IPS-20b (cell line): ENCODE results near the gene PLD5.

Experiments used
- H3K27ac ChIP-seq: one replicate; pipeline ENCODE4 v1.5.1; 2013; ENCODE audit warnings: low read length
- H3K27me3 ChIP-seq: 2 replicates; pipeline ENCODE4 v1.6.1; 2013; ENCODE audit warnings: mild to moderate bottlenecking, low read length, inconsistent platforms; ENCODE audit not compliant: insufficient read depth
- H3K36me3 ChIP-seq: 2 replicates; pipeline ENCODE4 v1.6.1; 2013; ENCODE audit warnings: low read depth, mild to moderate bottlenecking, inconsistent platforms, low read length, moderate library complexity; ENCODE audit not compliant: insufficient read depth
- H3K4me1 ChIP-seq: 2 replicates; pipeline ENCODE4 v1.6.1; 2013; ENCODE audit warnings: mild to moderate bottlenecking, control low read depth, inconsistent platforms, low read length, moderate library complexity; ENCODE audit not compliant: insufficient read depth
- H3K4me3 ChIP-seq: 2 replicates; pipeline ENCODE4 v1.5.1; 2013; ENCODE audit warnings: mild to moderate bottlenecking, low read length, inconsistent platforms
- H3K9ac ChIP-seq: 2 replicates; pipeline ENCODE4 v1.6.1; 2013; ENCODE audit warnings: low read depth, mild to moderate bottlenecking, inconsistent platforms, low read length, moderate library complexity
- H3K9me3 ChIP-seq: 2 replicates; pipeline ENCODE4 v1.6.1; 2013; ENCODE audit warnings: mild to moderate bottlenecking, low read depth, low read length, inconsistent platforms; ENCODE audit not compliant: insufficient read depth

The PLD5 gene

DNA sequence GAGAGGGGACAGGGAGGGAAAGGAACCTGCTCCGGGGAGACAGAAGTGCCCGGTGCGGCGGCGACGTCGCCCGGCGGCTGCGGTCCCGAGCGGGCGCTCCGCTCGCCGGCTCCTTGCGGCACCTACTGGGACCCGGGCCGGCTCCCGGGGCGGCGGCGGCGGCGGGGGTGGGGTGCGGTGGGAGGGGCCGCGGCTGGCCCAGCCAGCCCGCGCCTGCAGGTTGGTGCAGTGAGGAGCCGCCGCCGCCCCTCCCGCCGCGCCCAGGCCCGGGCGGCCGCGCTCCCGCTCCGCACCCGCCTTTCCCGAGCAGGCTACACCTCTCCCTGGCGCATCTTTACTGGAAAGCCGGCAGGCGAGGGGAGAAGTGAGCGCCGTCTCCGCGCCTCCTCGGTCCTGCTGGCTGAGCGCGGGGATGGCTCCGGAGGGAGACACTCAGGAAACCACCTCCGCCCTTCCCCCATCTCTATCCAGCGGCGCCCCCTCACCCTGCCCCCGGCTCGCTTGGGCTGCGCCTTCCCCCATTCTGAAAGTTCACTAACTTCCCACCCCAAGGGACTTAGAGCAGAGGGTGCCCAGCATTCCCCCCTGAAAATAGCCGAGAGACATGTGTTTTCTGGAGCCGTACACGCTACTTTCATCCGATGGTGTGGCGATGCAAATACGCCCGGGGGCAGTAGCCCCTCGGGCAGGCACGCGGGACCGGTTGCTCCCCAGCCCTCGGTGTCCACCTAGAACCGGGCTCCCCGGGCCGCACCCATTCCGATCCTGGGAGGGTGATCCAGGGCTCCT is at the start of gene PLD5:
Gene PLD5 (minus strand): TSS at position 127 of the 789 bp plus-strand sequence.
- no peaks in the 10 kb centered on the region for H3K9me3 ChIP-seq
- H3K27ac ChIP-seq = no peak within 1 kb of the TSS
- H3K9ac ChIP-seq = peak within 1 kb of the TSS; percentile 65; the same call in 1 of the 2 replicates
- peaks cover 9% of the 10 kb centered on the region; the same call in 1 of the 2 replicates for H3K4me1 ChIP-seq
- H3K27me3 ChIP-seq = peaks cover 62% of the 10 kb centered on the region
- H3K4me3 ChIP-seq = peak within 1 kb of the TSS; percentile 86
- H3K36me3 ChIP-seq = no peaks in the 10 kb centered on the region

GRCh38 chr1:242569867-242570266 is 45.4 kb upstream of the PLD5 start:
- no peak overlapping the region for H3K9ac ChIP-seq
- H3K9me3 ChIP-seq = no peaks in the 10 kb centered on the region
- no peaks in the 10 kb centered on the region for H3K36me3 ChIP-seq
- no peaks in the 10 kb centered on the region for H3K27me3 ChIP-seq
- H3K4me1 ChIP-seq = no peaks in the 10 kb centered on the region
- H3K27ac ChIP-seq = no peak overlapping the region
- H3K4me3 ChIP-seq = no peak overlapping the region

DNA sequence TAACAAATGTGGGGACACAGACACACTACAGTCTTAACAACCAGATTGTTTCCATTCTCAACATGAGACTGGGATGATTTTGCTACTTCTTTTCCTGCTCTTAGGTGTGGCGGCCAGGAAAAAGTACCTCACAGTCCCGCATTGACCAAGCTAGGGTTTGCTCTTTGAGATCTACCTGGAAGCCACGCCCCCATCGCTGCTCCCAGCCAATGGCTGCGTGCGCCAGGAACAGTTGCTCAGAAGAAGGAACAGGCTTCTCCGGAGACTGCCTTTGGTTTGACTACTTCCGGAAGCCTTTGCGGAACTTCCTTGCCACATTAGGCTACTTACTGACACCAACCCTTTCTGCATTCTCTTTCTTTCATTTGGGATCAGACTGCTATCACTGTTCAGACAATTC is 44.2 kb upstream of the PLD5 start:
- no peaks in the 10 kb centered on the region for H3K27me3 ChIP-seq
- no peak overlapping the region for H3K4me3 ChIP-seq
- no peaks in the 10 kb centered on the region for H3K4me1 ChIP-seq
- no peaks in the 10 kb centered on the region for H3K36me3 ChIP-seq
- H3K27ac ChIP-seq = no peak overlapping the region
- no peak overlapping the region for H3K9ac ChIP-seq
- H3K9me3 ChIP-seq = no peaks in the 10 kb centered on the region

GRCh38 chr1:242567596-242567995 is 43.1 kb upstream of the PLD5 start:
- Histone ChIP-seq H3K27me3 (no peaks in the 10 kb centered on the region), H3K27ac (no peak overlapping the region), H3K9me3 (no peaks in the 10 kb centered on the region), H3K9ac (no peak overlapping the region), H3K36me3 (no peaks in the 10 kb centered on the region), H3K4me3 (no peak overlapping the region), H3K4me1 (no peaks in the 10 kb centered on the region)

GRCh38 chr1:242556759-242557158 is 32.3 kb upstream of the PLD5 start:
- Histone ChIP-seq H3K9me3 (no peaks in the 10 kb centered on the region), H3K4me1 (no peaks in the 10 kb centered on the region), H3K4me3 (no peak overlapping the region), H3K27me3 (no peaks in the 10 kb centered on the region), H3K9ac (no peak overlapping the region), H3K36me3 (no peaks in the 10 kb centered on the region), H3K27ac (no peak overlapping the region)

GRCh38 chr1:242556276-242556675 is 31.8 kb upstream of the PLD5 start:
- Histone ChIP-seq H3K4me3 (no peak overlapping the region), H3K27ac (no peak overlapping the region), H3K36me3 (no peaks in the 10 kb centered on the region), H3K9me3 (no peaks in the 10 kb centered on the region), H3K4me1 (no peaks in the 10 kb centered on the region), H3K27me3 (no peaks in the 10 kb centered on the region), H3K9ac (no peak overlapping the region)

- H3K4me1 ChIP-seq = no peaks in the 10 kb centered on the region
- no peak overlapping the region for H3K9ac ChIP-seq
- no peaks in the 10 kb centered on the region for H3K27me3 ChIP-seq
- no peak overlapping the region for H3K27ac ChIP-seq
- H3K36me3 ChIP-seq = no peaks in the 10 kb centered on the region
- H3K4me3 ChIP-seq = no peak overlapping the region
- H3K9me3 ChIP-seq = no peaks in the 10 kb centered on the region
These were observed 30.1 kb upstream of the PLD5 start for GRCh38 chr1:242554577-242554976.

- Histone ChIP-seq H3K9ac (no peak overlapping the region), H3K4me1 (peaks cover 6% of the 10 kb centered on the region; the same call in 1 of the 2 replicates), H3K9me3 (no peaks in the 10 kb centered on the region), H3K27ac (no peak overlapping the region), H3K27me3 (no peaks in the 10 kb centered on the region), H3K36me3 (no peaks in the 10 kb centered on the region), H3K4me3 (no peak overlapping the region)
These were observed 22.6 kb upstream of the PLD5 start for GRCh38 chr1:242546849-242547729.

- no peak overlapping the region for H3K27ac ChIP-seq
- peaks cover 6% of the 10 kb centered on the region; the same call in 1 of the 2 replicates for H3K4me1 ChIP-seq
- H3K4me3 ChIP-seq = no peak overlapping the region
- no peaks in the 10 kb centered on the region for H3K27me3 ChIP-seq
- H3K9ac ChIP-seq = no peak overlapping the region
- H3K9me3 ChIP-seq = no peaks in the 10 kb centered on the region
- H3K36me3 ChIP-seq = no peaks in the 10 kb centered on the region
These were observed 21.9 kb upstream of the PLD5 start for GRCh38 chr1:242546441-242546840.

DNA sequence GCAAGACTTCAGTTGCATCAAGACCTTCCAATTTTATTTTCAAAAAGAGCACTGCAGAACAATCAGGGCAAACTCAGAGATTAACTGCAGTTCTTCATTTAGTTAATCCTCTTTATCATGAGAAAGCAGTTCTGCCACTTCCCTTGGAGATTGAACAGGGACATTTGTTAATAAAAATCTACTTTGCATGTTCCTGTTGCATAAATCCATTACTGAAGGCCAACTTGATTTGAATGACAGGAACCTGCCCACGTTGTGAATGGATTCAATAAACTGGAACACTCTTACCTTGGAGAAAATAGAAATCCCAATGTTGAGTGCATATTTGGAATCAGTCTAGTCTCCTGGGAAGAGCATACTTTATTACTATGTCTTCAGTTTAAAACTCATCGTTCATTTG is 19.6 kb upstream of the PLD5 start:
- Histone ChIP-seq H3K4me1 (peaks cover 6% of the 10 kb centered on the region; the same call in 1 of the 2 replicates), H3K27ac (no peak overlapping the region), H3K27me3 (no peaks in the 10 kb centered on the region), H3K4me3 (no peak overlapping the region), H3K9ac (no peak overlapping the region), H3K9me3 (no peaks in the 10 kb centered on the region), H3K36me3 (no peaks in the 10 kb centered on the region)

- no peaks in the 10 kb centered on the region for H3K9me3 ChIP-seq
- H3K9ac ChIP-seq = no peak overlapping the region
- H3K27me3 ChIP-seq = no peaks in the 10 kb centered on the region
- no peak overlapping the region for H3K4me3 ChIP-seq
- H3K36me3 ChIP-seq = no peaks in the 10 kb centered on the region
- no peak overlapping the region for H3K27ac ChIP-seq
- H3K4me1 ChIP-seq = peaks cover 6% of the 10 kb centered on the region; the same call in 1 of the 2 replicates
These were observed 17.8 kb upstream of the PLD5 start for GRCh38 chr1:242542271-242542670.

GRCh38 chr1:242535986-242536385 is 11.5 kb upstream of the PLD5 start:
- no peaks in the 10 kb centered on the region for H3K9me3 ChIP-seq
- no peaks in the 10 kb centered on the region for H3K4me1 ChIP-seq
- no peak overlapping the region for H3K4me3 ChIP-seq
- no peak overlapping the region for H3K9ac ChIP-seq
- no peaks in the 10 kb centered on the region for H3K27me3 ChIP-seq
- no peak overlapping the region for H3K27ac ChIP-seq
- no peaks in the 10 kb centered on the region for H3K36me3 ChIP-seq
